ENCODE measurements around the gene NALCN. TPM values are rescaled to one million over a fixed set of nuclear protein-coding genes. Genes with fewer than 3 reads are reported as not detected.

NALCN gene
- total RNA-seq, 1 donor from 2014 or later, result 3.5 TPM

DNA sequence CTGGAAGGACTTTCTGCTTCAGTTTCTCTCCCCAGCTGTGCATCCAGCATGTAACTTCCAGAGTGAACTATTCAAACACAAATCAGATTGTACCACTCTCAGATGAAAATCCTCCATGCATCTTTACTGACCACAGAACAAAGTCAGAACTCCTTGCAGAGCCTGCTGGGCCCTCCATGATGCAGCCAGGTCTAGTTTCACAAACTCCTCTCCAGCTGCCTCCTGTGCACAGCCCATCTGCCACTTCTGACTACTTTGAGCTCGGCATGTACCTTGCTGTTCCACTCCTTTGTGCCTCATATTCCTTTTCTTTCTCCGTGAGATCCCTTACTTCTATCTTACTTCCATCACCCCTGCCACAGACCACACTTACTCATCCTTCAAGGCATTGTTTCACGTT, 31.4 kb downstream of the NALCN start:
- Histone ChIP-seq H3K4me1 (no peaks in the 10 kb centered on the region), H3K27me3 (no peaks in the 10 kb centered on the region), H3K4me3 (no peak overlapping the region), H3K36me3 (no peaks in the 10 kb centered on the region), H3K9me3 (no peaks in the 10 kb centered on the region), H3K27ac (no peak overlapping the region)
- intact Hi-C loops (cut with DNase I), result no loop called here
- DNase-seq, result no peak
- no peak for ATAC-seq
- TF ChIP-seq, protein P1, sequence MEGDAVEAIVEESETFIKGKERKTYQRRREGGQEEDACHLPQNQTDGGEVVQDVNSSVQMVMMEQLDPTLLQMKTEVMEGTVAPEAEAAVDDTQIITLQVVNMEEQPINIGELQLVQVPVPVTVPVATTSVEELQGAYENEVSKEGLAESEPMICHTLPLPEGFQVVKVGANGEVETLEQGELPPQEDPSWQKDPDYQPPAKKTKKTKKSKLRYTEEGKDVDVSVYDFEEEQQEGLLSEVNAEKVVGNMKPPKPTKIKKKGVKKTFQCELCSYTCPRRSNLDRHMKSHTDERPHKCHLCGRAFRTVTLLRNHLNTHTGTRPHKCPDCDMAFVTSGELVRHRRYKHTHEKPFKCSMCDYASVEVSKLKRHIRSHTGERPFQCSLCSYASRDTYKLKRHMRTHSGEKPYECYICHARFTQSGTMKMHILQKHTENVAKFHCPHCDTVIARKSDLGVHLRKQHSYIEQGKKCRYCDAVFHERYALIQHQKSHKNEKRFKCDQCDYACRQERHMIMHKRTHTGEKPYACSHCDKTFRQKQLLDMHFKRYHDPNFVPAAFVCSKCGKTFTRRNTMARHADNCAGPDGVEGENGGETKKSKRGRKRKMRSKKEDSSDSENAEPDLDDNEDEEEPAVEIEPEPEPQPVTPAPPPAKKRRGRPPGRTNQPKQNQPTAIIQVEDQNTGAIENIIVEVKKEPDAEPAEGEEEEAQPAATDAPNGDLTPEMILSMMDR (IDR thresholded peaks at IDR 0.05), result no peak

DNA sequence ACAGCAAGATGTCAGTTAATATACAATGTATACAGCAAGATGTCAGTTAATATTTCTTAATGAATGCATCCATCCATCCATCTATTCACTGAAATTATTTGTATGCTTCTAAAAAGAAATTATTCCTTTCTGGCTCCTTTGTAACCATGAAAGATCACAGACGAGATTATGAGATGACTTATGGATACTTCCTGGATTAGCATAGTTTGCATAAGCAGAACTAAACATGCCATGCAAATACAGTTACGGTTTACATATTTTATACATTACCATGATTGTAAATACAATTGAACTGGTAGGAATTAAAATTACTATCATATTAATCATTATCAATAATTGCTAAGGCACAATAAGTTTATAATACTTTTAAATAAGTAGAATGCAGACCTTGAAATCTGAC, 32.7 kb downstream of the NALCN start:
- DNase-seq (no peak), ATAC-seq (no peak)
- no peaks in the 10 kb centered on the region for H3K36me3 ChIP-seq
- no peak overlapping the region for H3K27ac ChIP-seq
- no peaks in the 10 kb centered on the region for H3K4me1 ChIP-seq
- H3K27me3 ChIP-seq, result no peaks in the 10 kb centered on the region
- H3K4me3 ChIP-seq, result no peak overlapping the region
- H3K9me3 ChIP-seq, result no peaks in the 10 kb centered on the region
- TF ChIP-seq, protein P1 (IDR thresholded peaks at IDR 0.05), result no peak
- intact Hi-C loops (cut with DNase I), result no loop called here

DNA sequence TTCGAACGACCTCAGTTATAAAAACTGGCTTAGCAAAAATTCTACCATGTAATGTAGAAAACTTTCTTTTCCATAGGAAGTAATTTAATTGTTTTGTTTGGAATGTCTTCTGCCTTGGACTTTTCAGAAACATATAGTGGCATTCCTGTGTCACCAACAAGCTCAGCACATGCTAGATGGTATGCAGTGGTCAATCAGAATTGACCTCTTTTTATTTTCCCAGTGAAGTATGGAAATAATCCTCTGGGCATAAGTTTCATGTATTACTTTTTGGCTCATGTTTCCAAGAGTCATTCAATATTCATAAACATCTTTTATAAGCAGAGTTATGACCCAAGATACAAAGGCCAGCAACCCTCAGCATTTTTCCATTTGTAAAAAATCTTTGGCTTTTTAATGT, 33.6 kb downstream of the NALCN start:
- Histone ChIP-seq H3K4me3 (no peak overlapping the region), H3K4me1 (no peaks in the 10 kb centered on the region), H3K27ac (no peak overlapping the region), H3K27me3 (no peaks in the 10 kb centered on the region), H3K36me3 (no peaks in the 10 kb centered on the region), H3K9me3 (no peaks in the 10 kb centered on the region)
- DNase-seq, result no peak
- TF ChIP-seq, protein P1 (IDR thresholded peaks at IDR 0.05), result no peak
- intact Hi-C loops (cut with DNase I), result no loop called here
- ATAC-seq, result no peak

DNA sequence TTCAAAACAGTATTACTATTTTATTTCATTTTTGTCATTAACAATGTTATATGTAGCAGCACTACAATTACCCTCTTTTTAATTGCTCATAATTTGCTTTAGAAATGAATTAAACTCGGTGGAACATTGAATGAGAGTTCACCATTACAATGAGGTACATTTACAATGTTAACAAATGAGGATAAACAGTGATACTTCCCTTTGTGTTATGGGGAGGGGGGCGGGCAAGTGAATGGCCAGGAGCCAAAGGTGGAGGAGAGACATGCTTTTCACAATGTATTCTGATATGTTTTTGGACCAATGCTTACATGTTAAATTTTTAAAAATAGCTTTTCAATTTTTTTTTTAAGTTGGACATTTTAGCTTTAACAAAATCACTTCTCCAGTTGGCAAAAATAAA, 34.2 kb downstream of the NALCN start:
- ATAC-seq (no peak), DNase-seq (no peak)
- H3K4me3 ChIP-seq, result no peak overlapping the region
- no peaks in the 10 kb centered on the region for H3K9me3 ChIP-seq
- no peaks in the 10 kb centered on the region for H3K36me3 ChIP-seq
- no peak overlapping the region for H3K27ac ChIP-seq
- TF ChIP-seq, protein P1 (IDR thresholded peaks at IDR 0.05), result no peak
- H3K4me1 ChIP-seq, result no peaks in the 10 kb centered on the region
- intact Hi-C loops (cut with DNase I), result no loop called here
- no peaks in the 10 kb centered on the region for H3K27me3 ChIP-seq

DNA sequence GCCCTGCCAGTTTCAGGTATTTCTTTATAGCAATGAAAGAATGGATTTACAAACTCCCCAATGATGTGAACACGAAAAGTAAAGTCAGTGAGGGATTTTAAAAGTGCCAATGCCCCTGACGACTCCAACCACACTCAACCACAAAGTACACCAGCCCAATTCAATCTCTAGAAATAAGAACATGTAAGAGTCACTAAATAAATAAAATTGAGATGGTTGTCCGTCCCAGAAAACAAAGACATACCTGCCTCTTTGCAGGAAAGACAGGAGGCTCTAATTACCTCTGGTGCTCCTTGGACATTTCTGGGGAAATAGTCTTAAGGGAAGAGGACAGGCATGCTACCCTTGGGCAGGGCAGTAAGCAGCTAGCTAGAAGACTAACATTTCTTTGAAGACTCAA, 55.8 kb downstream of the NALCN start:
- Histone ChIP-seq H3K27ac (no peak overlapping the region), H3K4me1 (no peaks in the 10 kb centered on the region), H3K4me3 (no peak overlapping the region), H3K9me3 (no peaks in the 10 kb centered on the region), H3K36me3 (no peaks in the 10 kb centered on the region), H3K27me3 (no peaks in the 10 kb centered on the region)
- DNase-seq (no peak), ATAC-seq (no peak)
- TF ChIP-seq, protein P1 (IDR thresholded peaks at IDR 0.05), result no peak
- intact Hi-C loops (cut with DNase I), result no loop called here

DNA sequence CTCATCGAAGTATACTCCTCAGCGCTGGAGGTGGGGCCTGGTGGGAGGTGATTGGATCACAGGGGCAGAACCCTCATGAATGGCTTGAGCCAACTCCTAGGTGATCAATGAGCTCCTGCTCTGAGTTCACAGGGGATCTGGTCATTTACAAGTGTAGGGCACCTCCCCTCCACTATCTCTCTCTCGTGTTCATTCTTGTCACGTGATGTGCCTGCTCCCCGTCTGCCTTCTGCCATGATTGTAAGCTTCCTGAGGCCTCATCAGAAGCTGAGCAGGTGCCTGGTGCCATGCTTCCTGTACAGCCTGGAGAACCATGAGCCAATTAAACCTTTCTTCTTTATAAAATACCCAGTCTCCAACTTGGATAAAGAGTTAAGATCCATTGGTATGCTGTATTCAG, 61.4 kb downstream of the NALCN start:
- intact Hi-C loops (cut with DNase I), result no loop called here
- no peak for DNase-seq
- no peaks in the 10 kb centered on the region for H3K36me3 ChIP-seq
- H3K9me3 ChIP-seq, result no peaks in the 10 kb centered on the region
- no peaks in the 10 kb centered on the region for H3K4me1 ChIP-seq
- no peak overlapping the region for H3K27ac ChIP-seq
- TF ChIP-seq, protein P1 (IDR thresholded peaks at IDR 0.05), result no peak
- H3K27me3 ChIP-seq, result no peaks in the 10 kb centered on the region
- no peak for ATAC-seq
- no peak overlapping the region for H3K4me3 ChIP-seq

All from upper lobe of right lung (tissue), 1 donor.